Measurements from ENCODE around the gene IZUMO4.

Gene IZUMO4

GRCh38 chr19:2096480-2097202 lies at the start of gene IZUMO4:
Gene IZUMO4, plus strand, starts transcription at chr19:2096915. Its CDS starts 31 bp downstream, at chr19:2096946.
- peak; percentile 91 for DNase-seq (ENCODE audit: low read depth, low spot score)

- no peak for DNase-seq (ENCODE audit: low read depth, low spot score)
These were observed 49.7 kb upstream of the IZUMO4 start for GRCh38 chr19:2047076-2047448.

GRCh38 chr19:2047449-2048103 lies 49.1 kb upstream of the IZUMO4 start:
- DNase-seq (ENCODE audit: low read depth, low spot score), result no peak

GRCh38 chr19:2048104-2048958 lies 48.4 kb upstream of the IZUMO4 start:
- no peak for DNase-seq (ENCODE audit: low read depth, low spot score)

- no peak for DNase-seq (ENCODE audit: low read depth, low spot score)
These were observed 47.6 kb upstream of the IZUMO4 start for GRCh38 chr19:2048959-2049740.

GRCh38 chr19:2049741-2050348 lies 46.9 kb upstream of the IZUMO4 start:
- DNase-seq (ENCODE audit: low read depth, low spot score), result no peak

GRCh38 chr19:2050349-2050990 lies 46.2 kb upstream of the IZUMO4 start:
- DNase-seq (ENCODE audit: low read depth, low spot score), result no peak

- DNase-seq (ENCODE audit: low read depth, low spot score), result no peak
These were observed 45.5 kb upstream of the IZUMO4 start, which contains the start of gene MKNK2 for GRCh38 chr19:2050991-2051772. Gene MKNK2, minus strand, starts transcription at chr19:2051244. Its CDS starts 393 bp downstream, at chr19:2050851.

GRCh38 chr19:2051773-2052704 lies 44.7 kb upstream of the IZUMO4 start:
- no peak for DNase-seq (ENCODE audit: low read depth, low spot score)

- DNase-seq (ENCODE audit: low read depth, low spot score), result no peak
These were observed 42.9 kb upstream of the IZUMO4 start for GRCh38 chr19:2053601-2054389.

- no peak for DNase-seq (ENCODE audit: low read depth, low spot score)
These were observed 42.0 kb upstream of the IZUMO4 start for GRCh38 chr19:2054763-2055162.

- DNase-seq (ENCODE audit: low read depth, low spot score), result no peak
These were observed 40.5 kb upstream of the IZUMO4 start for GRCh38 chr19:2055931-2056836.

GRCh38 chr19:2056837-2057192 lies 39.9 kb upstream of the IZUMO4 start:
- DNase-seq (ENCODE audit: low read depth, low spot score), result no peak

- DNase-seq (ENCODE audit: low read depth, low spot score), result no peak
These were observed 38.9 kb upstream of the IZUMO4 start for GRCh38 chr19:2057484-2058469.

GRCh38 chr19:2058570-2059421 lies 37.9 kb upstream of the IZUMO4 start:
- no peak for DNase-seq (ENCODE audit: low read depth, low spot score)
